ENCODE data around the gene GDAP2. TPM values are rescaled to one million over a fixed set of nuclear protein-coding genes. Genes with fewer than 3 reads are reported as not detected.

The GDAP2 gene
- total RNA-seq, 1 donor from 2014 or later = 21.4 TPM

Other genes starting within 250 kb of the GDAP2 start
- 19.6 TPM for gene WDR3, start 118 bp upstream of the GDAP2 start, total RNA-seq

Data from tongue (tissue), 1 donor.